RCC 7860 (cell line): ENCODE measurements around the gene GALT.

ENCODE experiments used
- DNase-seq: peaks from one replicate; pipeline ENCODE4 v3.0.0-alpha.2; 2015; ENCODE audit warnings: low spot score
- FAIRE-seq: peaks from 2 replicates; lab custom pipeline; 2012; peaks lifted over from hg19 to GRCh38; lab: Jason Lieb, UNC

GALT gene

GRCh38 chr9:34675048-34675714 lies 28.7 kb downstream of the GALT start:
- FAIRE-seq: no peak
- DNase-seq: peak; percentile 17

GRCh38 chr9:34675869-34676268 lies 29.4 kb downstream of the GALT start:
- no peak for DNase-seq
- FAIRE-seq: no peak

GRCh38 chr9:34684145-34684544 lies 37.7 kb downstream of the GALT start:
- FAIRE-seq: no peak
- DNase-seq: no peak

DNA sequence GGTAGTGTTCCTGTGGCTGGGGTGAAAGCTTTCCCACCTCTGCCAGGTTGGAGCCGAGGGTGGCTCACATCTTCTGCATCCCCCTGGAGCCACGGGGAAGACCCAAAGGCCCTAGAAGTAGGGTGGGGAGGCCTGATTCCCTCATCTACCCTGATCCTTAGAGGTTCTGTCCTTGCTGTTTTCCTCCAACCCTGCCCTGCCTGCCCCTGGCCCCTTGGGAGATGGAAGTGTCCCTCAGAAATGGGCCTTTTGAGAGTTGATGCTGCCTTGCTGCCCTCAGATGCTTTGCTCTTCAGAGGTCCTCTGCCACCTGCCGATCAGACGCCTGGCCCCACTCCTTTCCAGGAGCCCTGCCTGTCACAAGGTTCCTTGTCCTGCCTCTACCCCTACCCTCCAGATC lies 38.3 kb downstream of the GALT start:
- DNase-seq (no peak), FAIRE-seq (no peak)

- DNase-seq (no peak), FAIRE-seq (no peak)
Observed at GRCh38 chr9:34685591-34685990, 39.1 kb downstream of the GALT start.

DNA sequence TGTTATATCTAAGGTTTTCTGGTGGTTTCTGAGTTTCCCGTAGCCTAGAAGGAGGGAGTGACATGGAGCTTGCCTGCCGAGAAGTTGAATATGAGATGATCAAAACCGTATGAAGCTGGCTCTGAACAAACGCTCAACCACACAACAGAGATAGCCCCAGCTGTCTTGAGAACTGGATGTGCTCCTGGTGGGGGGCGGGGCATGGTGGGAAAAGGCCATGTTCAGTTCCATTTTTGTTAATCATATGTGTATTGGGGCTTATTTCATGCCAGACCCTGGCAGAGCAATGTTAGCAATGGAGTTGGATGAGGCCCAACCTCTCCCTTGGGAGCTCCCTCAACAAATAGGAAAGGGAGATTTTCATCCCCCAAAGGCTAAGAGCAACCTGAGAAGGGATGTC lies 39.8 kb downstream of the GALT start:
- no peak for FAIRE-seq
- no peak for DNase-seq

DNA sequence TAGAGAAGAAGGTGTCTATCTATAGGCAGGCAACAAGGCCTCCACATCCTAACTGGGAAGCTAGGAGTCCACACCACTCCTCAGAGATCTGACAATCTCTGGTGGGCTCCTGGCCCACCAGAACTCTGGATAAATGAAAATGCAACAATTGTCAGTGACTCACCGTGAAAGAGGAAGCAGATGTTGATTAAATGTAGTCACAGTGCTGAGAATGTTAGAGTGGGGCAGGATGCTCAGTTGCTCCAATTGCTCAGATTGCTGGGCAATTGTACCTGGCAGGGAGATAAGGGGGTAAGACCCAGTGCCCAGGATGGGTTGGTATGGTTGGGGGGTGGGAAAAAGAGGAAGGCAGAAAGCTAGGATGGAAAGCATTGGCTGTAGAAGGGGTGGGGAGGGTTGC lies 40.3 kb downstream of the GALT start:
- DNase-seq (no peak), FAIRE-seq (no peak)

DNA sequence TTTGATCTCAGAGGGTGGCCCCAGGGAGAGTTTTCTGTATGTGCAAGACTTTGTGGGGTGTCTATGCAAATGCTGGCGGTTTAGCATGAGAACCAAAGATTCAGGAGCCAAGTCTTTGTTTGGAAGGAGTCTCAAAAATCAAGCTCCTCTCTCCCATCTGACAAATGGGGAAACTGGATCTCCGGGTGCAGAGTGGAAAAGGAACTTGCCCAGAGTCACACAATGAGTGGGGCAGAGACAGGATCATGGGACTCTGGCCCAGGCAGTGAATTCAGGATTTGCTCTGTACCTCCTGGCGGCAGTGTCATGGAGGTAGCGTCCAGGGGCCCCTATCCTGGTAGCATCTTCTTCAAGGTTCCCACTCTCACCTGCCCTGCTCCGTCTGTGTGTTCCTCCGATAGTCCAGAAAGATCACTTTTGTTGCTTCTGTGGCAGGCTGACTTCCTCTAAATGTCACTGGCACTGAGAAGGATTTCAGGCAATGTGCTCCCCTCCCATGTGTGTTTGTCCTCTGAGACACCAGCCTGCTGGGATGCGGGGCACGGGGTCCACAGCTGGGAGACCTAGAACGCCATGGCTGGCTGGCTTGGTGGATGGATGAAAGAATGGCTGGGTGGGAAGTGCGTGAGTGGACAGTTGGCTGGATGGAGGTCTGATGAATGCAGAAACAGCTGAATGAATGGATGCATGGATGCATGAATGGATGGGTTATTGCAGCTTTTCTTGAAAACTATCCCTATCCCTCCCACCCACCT lies 41.0 kb downstream of the GALT start:
- no peak for FAIRE-seq

DNA sequence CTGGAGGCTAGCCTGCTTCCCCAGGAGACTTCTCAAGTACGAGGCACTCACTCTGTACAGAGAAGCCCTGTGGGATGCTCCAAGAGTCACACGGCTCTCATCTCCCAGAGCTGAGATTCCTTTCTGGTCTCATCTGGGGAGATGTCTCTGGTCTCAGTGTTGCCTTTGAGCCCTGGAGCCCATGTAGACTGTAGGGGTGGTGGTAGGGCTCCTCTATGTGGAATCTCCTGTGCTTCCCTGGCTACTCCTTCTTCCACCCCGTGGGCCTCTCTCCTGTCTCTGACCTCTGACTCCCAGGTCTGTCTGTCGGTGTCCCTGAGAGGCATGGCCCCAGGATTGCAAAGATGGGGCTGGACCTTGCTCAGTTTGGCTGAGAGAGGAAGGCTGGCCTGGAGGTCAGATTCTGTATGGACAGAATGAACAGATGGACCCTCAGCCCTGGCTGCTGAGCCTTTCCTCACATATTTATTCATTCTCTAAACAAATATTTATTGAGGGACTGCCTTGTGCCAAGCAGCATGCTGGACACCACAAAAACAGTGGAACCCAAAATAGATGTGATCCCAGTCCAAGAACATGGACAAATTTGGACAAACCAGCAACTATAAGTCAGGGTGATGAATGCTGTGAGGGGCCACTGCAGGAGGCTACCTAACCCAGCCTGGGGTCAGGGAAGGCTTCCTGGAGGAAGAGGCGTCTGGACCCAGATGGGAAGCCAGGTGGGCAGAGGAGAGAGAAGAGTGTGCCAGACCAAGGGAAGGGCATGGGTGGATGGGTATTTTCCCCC lies 42.0 kb downstream of the GALT start:
- FAIRE-seq (no peak), DNase-seq (no peak)

More for the DNA sequence above, 41.0 kb downstream of the GALT start:
- no peak for DNase-seq

- DNase-seq (no peak), FAIRE-seq (no peak)
Observed at GRCh38 chr9:34689116-34689470, 42.6 kb downstream of the GALT start.

DNA sequence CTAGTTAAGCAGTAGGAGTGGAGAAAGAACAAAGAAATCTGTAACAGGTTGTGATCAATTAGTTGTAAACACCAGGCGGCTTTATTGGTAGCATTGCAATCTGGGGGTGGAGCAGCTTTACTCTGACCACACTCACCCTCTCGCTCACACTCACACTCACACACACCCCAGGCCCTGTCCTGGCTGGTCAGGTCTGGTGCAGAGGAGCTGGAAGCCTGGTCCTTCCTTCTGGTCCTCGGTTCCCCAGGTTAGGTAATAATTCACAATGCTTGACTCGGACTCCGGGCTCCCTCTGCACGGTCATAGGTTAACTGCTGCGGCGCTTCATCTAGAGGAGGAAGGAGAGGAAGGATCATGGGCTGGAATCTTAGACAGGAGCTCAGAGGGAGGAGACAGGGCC lies 43.0 kb downstream of the GALT start:
- DNase-seq: no peak
- FAIRE-seq: no peak

- DNase-seq: no peak
- no peak for FAIRE-seq
Observed at GRCh38 chr9:34690983-34691935, 44.8 kb downstream of the GALT start, which contains the start of gene CCL19. Gene CCL19 (minus strand): TSS chr9:34691276. CDS start chr9:34691139, 137 bp downstream.

- DNase-seq: no peak
- no peak for FAIRE-seq
Observed at GRCh38 chr9:34691936-34692315, 45.5 kb downstream of the GALT start.

DNA sequence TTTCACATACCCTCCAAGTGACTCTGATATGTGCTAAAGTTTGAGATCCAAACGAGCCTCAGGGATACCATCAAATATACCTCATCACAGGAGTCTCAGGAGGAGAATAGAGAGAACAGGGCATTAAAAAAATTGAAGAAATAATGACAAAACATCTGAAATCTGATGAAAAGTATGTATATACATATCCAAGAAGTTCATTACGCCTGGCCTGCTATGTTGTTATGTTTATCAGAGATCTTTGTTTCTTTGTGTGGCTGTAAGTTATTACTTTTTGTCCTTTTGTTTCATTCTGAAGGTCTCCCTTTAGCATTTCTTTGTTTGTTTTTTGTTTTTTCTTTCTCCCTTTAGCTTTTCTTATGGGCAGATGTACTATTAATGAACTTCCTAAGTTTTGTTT lies 47.1 kb downstream of the GALT start:
- no peak for FAIRE-seq
- DNase-seq: no peak

- DNase-seq (no peak), FAIRE-seq (no peak)
Observed at GRCh38 chr9:34694811-34695210, 48.3 kb downstream of the GALT start.
